Measurements from ENCODE around the gene ADAM12. TPM values are rescaled to one million over a fixed set of nuclear protein-coding genes. Genes with fewer than 3 reads are reported as not detected.
A peak's percentile ranks its signal among the peaks of the same experiment; 100 is the strongest.

Gene ADAM12
- total and polyA plus RNA-seq, 2 experiments from 2014 or later: 0.13 to 0.87 TPM

GRCh38 chr10:126421756-126422256, 33.5 kb upstream of the ADAM12 start:
- Mint-ChIP-seq H3K4me3 (no peak overlapping the region), H3K27ac (peak overlapping the region; percentile 13; the same call in 1 of the 2 replicates), H3K27me3 (ENCODE audit: insufficient read depth, low read depth, poor library complexity) (peaks cover 4% of the 10 kb centered on the region), H3K36me3 (ENCODE audit: low read depth) (peaks cover 5% of the 10 kb centered on the region; the same call in 1 of the 3 replicates), H3K4me1 (peaks cover 14% of the 10 kb centered on the region; the same call in 2 of the 3 replicates), H3K9me3 (peaks cover 10% of the 10 kb centered on the region)
- Histone ChIP-seq H3F3A (replicated peaks; ENCODE audit: low read depth) (no peaks in the 10 kb centered on the region), H3K4me2 (no peak overlapping the region), H3K79me2 (replicated peaks; ENCODE audit: insufficient read depth) (no peaks in the 10 kb centered on the region), H3K27me3 (ENCODE audit: insufficient read depth) (no peaks in the 10 kb centered on the region), H3K27ac (ENCODE audit: low read depth) (no peak overlapping the region), H4K20me1 (replicated peaks; ENCODE audit: insufficient read depth) (no peaks in the 10 kb centered on the region), H3K4me1 (ENCODE audit: insufficient read depth) (no peaks in the 10 kb centered on the region), H3K4me3 (no peak overlapping the region), H2AFZ (peak overlapping the region; percentile 54; the same call in 1 of the 2 replicates), H3K9me2 (ENCODE audit: insufficient read depth) (0 out of 2 replicates have a peak, but pooled peaks cover 5% of the 10 kb centered on the region), H3K36me3 (ENCODE audit: insufficient read depth) (no peaks in the 10 kb centered on the region)
- ATAC-seq (no peak), DNase-seq (ENCODE audit: low spot score) (no peak)
- TF ChIP-seq ZNF114 (CRISPR knock-in tag; IDR thresholded peaks at IDR 0.05): no peak
- no peak for TF ChIP-seq JUNB (IDR thresholded peaks at IDR 0.05; ENCODE audit: unreplicated experiment)
- no peak for TF ChIP-seq CTCF (conservative IDR thresholded peaks at IDR 0.05; ENCODE audit: low read depth in 2 of 2)
- TF ChIP-seq POLR2AphosphoS5 (IDR thresholded peaks at IDR 0.05; ENCODE audit: low read depth): no peak
- TF ChIP-seq EZH2phosphoT487 (IDR thresholded peaks at IDR 0.05; ENCODE audit: unreplicated experiment): no peak
- TF ChIP-seq REST (IDR thresholded peaks at IDR 0.05; ENCODE audit: unreplicated experiment): no peak
- no peak for TF ChIP-seq NANOG (IDR thresholded peaks at IDR 0.05; ENCODE audit: borderline replicate concordance)
- no peak for TF ChIP-seq ETS1 (IDR thresholded peaks at IDR 0.05)
